ENCODE data around the gene PAWR.

DNA sequence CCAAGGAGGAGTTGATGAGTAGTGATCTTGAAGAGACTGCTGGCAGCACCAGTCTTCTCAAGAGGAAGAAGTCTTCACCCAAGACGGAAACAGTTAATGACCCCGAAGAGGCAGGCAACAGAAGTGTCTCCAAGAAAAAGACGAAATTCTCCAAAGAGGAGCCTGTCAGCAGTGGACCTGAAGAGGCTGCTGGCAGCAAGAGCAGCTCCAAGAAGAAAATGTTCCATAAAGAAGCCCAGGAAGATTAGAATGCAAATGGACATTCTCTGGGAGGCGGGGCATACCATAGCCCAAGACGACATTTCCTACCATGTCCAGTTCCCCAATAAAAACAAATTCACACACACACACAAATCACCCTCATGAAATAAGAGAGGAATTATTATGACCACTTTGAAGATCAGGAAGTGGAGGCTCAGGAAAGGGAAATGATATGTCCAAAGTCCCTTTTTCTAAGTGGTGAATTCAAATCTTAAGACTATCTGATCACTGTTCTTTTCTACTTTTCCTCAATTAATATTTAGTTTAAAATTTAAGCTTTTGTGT is 131.8 kb downstream of the PAWR start:
- no peak for TF ChIP-seq EP300 (IDR thresholded peaks at IDR 0.05; ENCODE audit: borderline replicate concordance)
- TF ChIP-seq MAX (IDR thresholded peaks at IDR 0.05), result no peak
- TF ChIP-seq ZBTB7A (IDR thresholded peaks at IDR 0.05; ENCODE audit: low read depth), result no peak
- no peak for TF ChIP-seq TAF1 (IDR thresholded peaks at IDR 0.05; ENCODE audit: low read depth)
- TF ChIP-seq TEAD4 (IDR thresholded peaks at IDR 0.05), result no peak
- TF ChIP-seq CREB1 (IDR thresholded peaks at IDR 0.05; ENCODE audit: low read depth), result no peak
- TF ChIP-seq, protein P1, sequence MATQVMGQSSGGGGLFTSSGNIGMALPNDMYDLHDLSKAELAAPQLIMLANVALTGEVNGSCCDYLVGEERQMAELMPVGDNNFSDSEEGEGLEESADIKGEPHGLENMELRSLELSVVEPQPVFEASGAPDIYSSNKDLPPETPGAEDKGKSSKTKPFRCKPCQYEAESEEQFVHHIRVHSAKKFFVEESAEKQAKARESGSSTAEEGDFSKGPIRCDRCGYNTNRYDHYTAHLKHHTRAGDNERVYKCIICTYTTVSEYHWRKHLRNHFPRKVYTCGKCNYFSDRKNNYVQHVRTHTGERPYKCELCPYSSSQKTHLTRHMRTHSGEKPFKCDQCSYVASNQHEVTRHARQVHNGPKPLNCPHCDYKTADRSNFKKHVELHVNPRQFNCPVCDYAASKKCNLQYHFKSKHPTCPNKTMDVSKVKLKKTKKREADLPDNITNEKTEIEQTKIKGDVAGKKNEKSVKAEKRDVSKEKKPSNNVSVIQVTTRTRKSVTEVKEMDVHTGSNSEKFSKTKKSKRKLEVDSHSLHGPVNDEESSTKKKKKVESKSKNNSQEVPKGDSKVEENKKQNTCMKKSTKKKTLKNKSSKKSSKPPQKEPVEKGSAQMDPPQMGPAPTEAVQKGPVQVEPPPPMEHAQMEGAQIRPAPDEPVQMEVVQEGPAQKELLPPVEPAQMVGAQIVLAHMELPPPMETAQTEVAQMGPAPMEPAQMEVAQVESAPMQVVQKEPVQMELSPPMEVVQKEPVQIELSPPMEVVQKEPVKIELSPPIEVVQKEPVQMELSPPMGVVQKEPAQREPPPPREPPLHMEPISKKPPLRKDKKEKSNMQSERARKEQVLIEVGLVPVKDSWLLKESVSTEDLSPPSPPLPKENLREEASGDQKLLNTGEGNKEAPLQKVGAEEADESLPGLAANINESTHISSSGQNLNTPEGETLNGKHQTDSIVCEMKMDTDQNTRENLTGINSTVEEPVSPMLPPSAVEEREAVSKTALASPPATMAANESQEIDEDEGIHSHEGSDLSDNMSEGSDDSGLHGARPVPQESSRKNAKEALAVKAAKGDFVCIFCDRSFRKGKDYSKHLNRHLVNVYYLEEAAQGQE (IDR thresholded peaks at IDR 0.05; ENCODE audit: low read depth), result no peak
